NCI-H2227 (cell line): Measurements from ENCODE around the gene IL25.
"Not testable (repeated sequence)": the region's sequence is repeated elsewhere in the genome, so short reads cannot be mapped to it uniquely, and the experiment has no call there.

Source experiments
- DNase-seq: peaks from one replicate; lab custom pipeline; 2025; ENCODE audit not compliant: unreplicated experiment; lab: John Stamatoyannopoulos, UW

IL25 gene

GRCh38 chr14:23371865-23372264, 744 bp upstream of the IL25 start:
- no peak for DNase-seq

DNA sequence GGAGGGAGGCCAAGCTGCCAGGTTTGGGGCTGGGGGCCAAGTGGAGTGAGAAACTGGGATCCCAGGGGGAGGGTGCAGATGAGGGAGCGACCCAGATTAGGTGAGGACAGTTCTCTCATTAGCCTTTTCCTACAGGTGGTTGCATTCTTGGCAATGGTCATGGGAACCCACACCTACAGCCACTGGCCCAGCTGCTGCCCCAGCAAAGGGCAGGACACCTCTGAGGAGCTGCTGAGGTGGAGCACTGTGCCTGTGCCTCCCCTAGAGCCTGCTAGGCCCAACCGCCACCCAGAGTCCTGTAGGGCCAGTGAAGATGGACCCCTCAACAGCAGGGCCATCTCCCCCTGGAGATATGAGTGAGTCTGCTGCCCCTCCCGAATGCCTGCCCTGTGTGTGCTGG, 432 bp downstream of the IL25 start:
- no peak for DNase-seq

DNA sequence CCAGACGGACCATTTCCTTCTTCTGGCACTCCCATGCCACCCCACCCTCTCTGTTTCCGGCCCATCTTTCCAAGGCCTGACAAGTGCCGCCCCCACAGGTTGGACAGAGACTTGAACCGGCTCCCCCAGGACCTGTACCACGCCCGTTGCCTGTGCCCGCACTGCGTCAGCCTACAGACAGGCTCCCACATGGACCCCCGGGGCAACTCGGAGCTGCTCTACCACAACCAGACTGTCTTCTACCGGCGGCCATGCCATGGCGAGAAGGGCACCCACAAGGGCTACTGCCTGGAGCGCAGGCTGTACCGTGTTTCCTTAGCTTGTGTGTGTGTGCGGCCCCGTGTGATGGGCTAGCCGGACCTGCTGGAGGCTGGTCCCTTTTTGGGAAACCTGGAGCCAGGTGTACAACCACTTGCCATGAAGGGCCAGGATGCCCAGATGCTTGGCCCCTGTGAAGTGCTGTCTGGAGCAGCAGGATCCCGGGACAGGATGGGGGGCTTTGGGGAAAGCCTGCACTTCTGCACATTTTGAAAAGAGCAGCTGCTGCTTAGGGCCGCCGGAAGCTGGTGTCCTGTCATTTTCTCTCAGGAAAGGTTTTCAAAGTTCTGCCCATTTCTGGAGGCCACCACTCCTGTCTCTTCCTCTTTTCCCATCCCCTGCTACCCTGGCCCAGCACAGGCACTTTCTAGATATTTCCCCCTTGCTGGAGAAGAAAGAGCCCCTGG, 3.1 kb downstream of the IL25 start:
- DNase-seq = no peak

DNA sequence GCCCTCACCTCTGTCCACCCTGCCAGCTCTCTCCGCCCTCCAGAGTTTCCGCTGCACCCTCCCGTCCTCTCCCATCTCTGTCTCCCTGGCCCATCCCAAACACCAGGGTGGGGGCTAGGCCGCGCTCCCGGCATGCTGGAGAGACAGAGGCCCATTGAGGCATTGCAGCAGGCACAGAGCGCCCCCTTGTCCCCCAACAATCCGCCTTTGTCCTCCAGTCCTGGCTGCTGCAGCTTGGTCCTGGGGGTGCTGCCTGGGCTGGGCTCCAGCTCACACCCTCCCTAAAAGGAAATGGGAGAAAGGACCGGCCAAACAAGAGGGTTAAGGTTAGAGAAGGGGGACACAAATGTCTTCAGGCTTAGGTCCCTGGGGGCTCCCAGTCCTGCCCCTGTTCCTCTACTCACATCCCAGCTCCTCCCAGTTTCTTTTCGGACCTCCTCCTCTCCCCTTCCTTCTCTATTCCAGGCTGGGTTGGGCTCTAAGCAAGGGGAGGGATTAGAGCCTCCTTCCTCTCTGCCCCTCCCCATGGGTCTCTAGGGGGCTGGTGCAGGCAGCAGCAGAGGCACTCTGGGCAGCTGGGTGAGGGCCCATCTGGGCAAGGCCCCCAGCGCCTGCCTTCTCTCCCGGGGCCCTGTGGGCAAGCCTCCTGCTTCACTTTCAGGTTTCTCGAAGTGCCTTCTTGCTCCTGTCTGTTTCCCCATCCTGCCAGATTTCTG, 4.0 kb downstream of the IL25 start, which contains the start of gene CMTM5:
CMTM5 (plus strand) TSS at position 565 of the 716 bp plus-strand sequence. CDS start 206 bp downstream, outside the sequence.
- DNase-seq = peak; percentile 2

DNA sequence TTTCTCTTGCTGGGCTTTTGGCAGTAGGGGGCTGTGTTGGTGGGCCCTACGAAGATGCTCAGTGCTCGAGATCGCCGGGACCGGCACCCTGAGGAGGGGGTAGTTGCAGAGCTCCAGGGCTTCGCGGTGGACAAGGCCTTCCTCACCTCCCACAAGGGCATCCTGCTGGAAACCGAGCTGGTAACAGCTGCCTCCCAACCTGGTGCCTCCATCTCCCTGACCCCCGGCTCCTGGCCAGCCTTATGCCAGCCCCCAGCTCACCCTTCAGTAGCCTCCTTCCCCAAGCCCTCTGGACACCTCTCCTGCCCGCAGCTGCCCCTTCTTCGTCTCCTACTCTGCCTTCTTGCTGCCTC, 4.6 kb downstream of the IL25 start:
- no peak for DNase-seq

DNA sequence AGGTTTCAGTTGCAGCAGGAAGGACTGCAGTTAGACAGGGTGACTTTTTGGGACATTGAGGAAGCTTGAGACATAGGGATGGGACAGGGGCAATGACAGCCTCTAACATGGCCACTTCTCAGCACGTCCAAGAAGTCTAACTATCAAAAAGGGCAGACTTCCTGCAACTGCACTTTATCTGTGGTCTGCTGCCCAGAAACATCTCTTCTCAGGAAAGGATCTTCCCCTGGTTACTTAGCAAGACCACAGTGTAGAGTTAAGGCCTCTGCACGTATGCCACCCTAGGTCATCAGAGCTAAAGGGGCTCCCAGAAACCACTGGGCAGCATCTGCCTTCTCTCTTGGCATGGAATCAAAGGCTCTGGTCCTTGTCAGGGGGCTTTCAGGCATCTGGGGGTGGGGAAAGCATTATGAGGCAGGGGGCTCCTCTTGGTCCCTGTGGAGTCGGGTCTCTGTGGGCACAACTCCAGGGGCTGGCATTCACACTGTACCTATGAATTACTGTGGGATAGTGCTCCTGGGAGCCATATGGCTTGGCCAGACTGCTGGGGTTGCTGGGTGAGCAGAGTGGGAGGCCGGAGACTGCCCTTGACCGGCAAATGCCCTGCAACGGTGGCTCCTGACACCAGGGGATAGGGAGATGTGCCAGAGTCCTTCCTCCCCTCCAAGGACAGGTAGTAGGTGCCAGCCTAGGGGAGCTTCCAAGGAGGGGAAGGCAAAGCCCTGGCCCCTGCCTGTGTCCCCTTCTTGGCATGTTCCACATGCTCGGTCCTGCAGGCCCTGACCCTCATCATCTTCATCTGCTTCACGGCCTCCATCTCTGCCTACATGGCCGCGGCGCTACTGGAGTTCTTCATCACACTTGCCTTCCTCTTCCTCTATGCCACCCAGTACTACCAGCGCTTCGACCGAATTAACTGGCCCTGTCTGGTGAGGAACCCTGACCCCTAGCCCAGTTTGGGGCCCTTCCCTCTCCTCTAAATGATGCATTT, 5.3 kb downstream of the IL25 start:
- DNase-seq = no peak

DNA sequence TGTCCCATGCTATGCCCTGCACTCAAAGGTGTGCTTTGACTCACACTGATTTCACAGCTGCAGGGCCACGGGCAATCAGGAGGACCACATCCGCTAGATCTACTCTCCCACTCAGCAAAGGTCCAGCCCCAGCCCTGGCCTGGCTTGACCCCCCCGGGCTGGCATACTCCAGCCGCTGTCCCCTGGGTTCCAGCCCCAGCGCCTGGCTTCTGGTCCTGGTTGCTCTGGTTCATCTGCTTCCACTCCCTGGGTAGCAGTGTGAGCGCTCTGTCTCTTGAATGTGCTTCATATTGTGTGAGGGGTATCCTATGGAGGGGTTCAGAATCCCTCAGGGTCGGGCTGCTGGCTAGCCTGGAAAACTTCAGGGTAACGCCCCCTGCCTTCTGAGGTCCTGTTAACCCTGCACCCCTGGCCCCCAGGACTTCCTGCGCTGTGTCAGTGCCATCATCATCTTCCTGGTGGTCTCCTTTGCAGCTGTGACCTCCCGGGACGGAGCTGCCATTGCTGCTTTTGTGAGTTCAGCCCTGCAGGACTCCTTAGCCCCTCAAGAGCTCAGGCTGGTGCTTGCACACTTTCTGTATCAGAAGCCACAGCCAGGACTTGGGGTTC, 6.1 kb downstream of the IL25 start:
- DNase-seq = no peak

DNA sequence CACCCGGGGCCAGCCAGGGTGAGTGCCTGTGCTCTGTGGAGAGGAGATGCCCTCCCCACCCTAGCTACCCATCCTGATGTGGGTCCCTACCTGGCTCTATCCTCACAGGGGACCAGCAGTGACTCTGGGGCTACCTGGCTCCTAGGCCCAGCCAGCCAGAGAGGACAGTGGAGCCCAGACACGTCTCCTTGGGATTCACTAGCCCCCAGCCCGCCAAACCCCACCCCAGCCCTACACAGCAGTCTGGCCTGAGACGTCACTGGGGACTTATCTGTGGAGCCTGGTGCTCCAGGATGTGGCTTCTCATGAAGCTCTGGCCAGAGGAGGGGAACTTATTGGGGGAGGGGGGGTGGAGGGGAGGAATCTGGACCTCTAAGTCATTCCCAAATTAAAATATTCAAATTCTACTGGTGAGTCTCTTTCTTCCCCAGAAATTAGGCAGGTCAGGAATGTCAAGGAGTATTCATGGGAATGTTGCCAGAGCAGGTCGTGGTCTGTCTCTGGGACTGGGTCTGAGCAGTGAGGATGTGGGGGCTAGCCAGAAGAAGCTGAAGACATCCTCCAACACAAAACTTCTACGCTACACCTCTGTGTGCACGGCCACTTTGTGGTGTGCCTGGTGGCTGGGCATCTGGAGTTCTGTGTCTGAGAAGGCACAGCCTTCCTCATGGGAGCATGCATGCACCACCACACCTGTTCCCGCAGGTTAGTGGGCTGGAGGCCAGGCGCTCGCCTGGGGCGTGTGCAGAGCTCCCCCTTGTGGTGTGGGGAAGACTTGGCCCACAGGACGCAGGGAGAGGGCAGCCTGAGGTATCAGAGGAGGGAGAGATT, 7.0 kb downstream of the IL25 start:
- peak; percentile 11 for DNase-seq

DNA sequence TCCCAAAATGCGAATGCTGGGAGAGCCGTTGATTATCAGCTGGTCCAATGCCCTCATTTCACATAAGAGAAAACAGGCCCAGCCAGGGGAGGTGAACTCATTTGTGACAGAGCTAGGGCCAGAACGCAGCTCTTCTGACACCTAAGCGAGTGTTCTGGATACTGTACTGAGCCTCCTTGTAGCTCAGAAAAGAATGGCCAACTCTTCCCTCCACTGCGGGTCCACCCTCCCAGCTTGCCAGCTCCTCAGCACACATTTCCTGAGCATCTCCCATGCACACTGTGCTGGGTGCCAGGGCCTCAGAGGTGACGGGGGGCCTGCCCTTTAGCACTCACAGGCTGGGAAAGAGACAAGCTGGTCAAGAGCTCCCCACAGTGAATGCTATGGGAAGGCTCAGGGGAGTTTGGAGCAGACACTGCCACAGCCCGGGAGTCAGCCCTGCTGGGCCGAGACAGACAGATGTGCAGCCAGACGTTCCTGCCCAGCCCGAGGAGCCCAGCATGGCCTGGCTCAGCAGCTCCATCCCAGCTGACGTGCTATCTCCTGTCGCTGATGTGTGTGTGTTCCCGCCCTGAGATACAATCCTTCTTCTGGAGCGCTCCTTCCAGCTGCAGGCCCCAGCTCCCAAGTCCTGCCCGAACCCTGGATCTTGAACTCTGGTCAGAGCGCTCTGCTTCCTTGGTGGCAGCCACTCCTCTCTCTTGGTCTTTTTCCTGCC, 7.7 kb downstream of the IL25 start:
- no peak for DNase-seq

- DNase-seq = no peak
Observed at GRCh38 chr14:23380976-23381375, 8.4 kb downstream of the IL25 start.

- DNase-seq = no peak
Observed at GRCh38 chr14:23381871-23382270, 9.3 kb downstream of the IL25 start.

- DNase-seq = no peak
Observed at GRCh38 chr14:23382276-23382675, 9.7 kb downstream of the IL25 start.

DNA sequence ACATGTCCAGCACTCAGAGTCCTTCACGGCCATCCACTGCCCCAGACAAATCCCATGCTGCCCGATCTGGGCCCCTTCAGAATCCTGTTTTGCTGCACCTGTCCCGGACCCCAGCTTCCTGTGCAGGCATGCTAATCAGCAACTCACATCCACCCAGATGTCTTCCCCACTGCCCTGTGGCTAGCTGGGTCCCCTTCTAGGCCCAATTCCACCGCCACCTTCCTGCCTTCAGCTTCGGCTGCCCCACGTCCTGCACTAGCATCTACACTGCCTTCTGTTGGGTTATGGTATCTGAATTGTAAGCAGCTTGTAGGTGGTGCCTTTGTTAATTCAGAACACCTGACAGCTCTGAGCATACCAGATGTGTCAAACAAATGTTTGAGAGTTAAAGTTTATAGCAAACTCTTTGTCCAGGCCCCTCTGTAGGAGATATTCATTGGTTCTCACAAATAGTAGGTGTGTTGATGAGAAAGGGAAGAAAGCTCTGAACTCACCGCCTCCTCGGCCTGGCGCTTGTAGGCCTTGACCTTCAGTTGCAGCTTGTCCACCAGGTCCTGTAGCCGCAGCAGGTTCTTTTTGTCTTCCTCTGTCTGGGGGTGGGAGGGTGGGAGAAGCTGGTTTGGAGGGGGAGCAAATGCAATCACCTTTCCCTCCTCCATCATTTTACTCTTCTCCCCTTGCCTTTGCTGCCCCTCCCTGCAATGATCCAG, 10.3 kb downstream of the IL25 start:
- no peak for DNase-seq

GRCh38 chr14:23384364-23385080, 11.9 kb downstream of the IL25 start:
- DNase-seq = no peak

- no peak for DNase-seq
Observed at GRCh38 chr14:23385244-23385641, 12.6 kb downstream of the IL25 start.

DNA sequence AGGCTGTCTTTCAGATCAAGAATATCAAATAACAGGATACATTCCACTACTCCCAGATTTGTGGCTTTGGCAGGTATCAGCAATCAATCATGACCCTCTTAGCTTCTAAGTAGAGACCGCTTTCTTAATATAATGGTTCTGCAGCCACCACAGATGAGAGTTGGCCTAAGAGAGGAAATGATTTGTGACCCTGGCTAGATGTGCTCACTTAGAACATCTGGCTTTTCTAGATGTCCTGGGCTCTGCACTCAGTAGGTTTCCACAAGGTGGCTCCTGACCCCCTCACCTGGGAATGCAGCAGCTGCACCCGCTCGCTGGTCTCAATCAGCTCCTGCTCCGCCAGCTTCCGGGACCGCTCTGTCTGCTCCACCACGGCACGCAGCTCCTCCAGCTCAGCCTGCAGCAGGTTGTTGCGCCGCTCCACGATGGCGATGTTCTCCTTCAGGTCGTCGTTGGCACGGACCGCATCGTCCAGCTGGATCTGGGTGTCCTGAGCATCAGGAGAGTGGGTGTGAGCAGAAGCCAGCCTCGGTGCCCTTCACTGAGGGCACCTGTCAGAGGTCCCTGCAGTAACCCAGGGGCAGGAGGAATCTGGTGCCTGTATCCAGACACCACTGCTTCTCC, 13.1 kb downstream of the IL25 start:
- DNase-seq = no peak

- DNase-seq = not testable (repeated sequence)
Observed at GRCh38 chr14:23386266-23386657, 13.7 kb downstream of the IL25 start.

GRCh38 chr14:23386999-23387398, 14.4 kb downstream of the IL25 start:
- no peak for DNase-seq
